Measurements from ENCODE around the gene ATP8B1. TPM values are rescaled to one million over a fixed set of nuclear protein-coding genes. Genes with fewer than 3 reads are reported as not detected.
"Not testable (repeated sequence)": the region's sequence is repeated elsewhere in the genome, so short reads cannot be mapped to it uniquely, and the experiment has no call there.

Gene ATP8B1
- total RNA-seq, 1 donor from 2014 or later = 34.0 TPM

- DNase-seq (ENCODE audit: low read depth in 2 of 2) = peak in 1 of 2 donors; percentile 97
Measured at GRCh38 chr18:57674891-57675290, 128.2 kb downstream of the ATP8B1 start.

- peak; percentile 45 to 74 for DNase-seq (ENCODE audit: low read depth in 2 of 2)
Measured at GRCh38 chr18:57670046-57670445, 133.1 kb downstream of the ATP8B1 start.

- peak in 1 of 2 donors; percentile 94 for DNase-seq (ENCODE audit: low read depth in 2 of 2)
Measured at GRCh38 chr18:57668021-57668420, 135.1 kb downstream of the ATP8B1 start.

- no peak for DNase-seq (ENCODE audit: low read depth in 2 of 2)
Measured at GRCh38 chr18:57666818-57667497, 136.2 kb downstream of the ATP8B1 start.

DNA sequence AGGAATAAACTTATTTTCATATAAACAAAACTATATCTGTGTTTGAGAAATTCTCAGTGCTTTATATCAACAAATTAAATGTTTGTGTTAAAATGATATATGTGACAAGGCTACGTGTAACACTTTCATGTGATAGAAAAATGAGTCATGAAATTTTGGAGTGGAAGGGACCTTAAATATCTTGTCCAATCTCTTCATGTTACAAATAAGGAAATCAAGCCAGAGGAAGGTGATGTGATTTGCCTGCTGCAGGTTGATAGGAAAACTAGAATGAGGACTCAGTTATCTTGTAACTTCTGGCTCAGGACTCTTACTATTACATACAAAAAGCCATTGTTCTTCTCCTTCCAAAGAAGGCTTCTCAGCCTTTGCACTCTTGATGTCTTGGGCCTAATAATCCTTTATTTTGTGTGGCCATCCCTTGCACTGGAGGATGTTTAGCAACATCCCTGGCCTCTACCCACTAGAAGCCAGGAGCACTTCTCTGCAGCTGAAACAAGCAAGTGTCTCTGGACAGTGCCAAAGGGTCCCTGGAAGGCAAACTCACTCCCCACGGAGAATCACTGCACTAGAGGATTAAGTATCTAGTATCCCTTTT is 138.4 kb downstream of the ATP8B1 start:
- DNase-seq (ENCODE audit: low read depth in 2 of 2) = no peak

GRCh38 chr18:57660961-57661360 is 142.2 kb downstream of the ATP8B1 start:
- DNase-seq (ENCODE audit: low read depth in 2 of 2) = no peak

- DNase-seq (ENCODE audit: low read depth in 2 of 2) = no peak
Measured at GRCh38 chr18:57659460-57660102, 143.5 kb downstream of the ATP8B1 start.

DNA sequence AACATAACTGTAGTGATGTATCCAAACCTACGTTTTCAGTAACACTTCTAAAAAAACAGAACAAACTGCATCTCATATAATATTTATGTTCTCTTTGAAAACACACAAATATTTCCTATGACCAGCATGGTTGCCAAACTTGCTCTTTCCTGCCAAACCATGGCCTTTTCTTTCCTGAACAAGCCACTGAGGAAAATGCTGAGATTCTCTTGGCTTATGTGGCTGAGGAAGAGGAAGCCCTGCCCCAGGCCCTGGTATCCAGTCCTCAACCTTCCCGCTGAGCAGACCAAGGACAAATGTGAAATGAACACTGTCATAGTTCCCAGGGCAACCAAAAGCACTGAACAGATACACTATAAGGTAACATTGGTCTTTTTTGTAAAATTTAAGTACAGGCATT is 145.6 kb downstream of the ATP8B1 start:
- DNase-seq (ENCODE audit: low read depth in 2 of 2) = peak; percentile 83 to 85

DNA sequence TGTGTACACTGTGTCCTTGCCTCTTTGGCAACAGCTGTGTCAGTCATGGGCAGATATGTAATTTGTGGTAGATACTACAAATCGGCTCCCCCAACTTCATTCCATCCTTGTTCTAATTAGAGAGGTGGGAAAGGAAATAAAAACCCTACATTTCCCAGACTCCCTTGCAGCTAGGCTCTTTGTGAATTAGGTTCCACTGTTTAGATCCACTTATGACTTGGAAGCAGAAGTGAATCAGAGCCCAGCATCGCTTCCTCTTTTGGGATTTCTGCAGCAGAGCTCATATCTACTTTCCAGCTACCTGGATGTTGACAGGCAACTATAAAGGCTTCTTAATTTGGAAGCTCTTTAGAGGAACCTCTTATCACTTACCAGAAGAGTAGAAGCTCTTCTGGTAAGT is 147.4 kb downstream of the ATP8B1 start:
- no peak for DNase-seq (ENCODE audit: low read depth in 2 of 2)

GRCh38 chr18:57651914-57652313 is 151.2 kb downstream of the ATP8B1 start:
- DNase-seq (ENCODE audit: low read depth in 2 of 2) = no peak

DNA sequence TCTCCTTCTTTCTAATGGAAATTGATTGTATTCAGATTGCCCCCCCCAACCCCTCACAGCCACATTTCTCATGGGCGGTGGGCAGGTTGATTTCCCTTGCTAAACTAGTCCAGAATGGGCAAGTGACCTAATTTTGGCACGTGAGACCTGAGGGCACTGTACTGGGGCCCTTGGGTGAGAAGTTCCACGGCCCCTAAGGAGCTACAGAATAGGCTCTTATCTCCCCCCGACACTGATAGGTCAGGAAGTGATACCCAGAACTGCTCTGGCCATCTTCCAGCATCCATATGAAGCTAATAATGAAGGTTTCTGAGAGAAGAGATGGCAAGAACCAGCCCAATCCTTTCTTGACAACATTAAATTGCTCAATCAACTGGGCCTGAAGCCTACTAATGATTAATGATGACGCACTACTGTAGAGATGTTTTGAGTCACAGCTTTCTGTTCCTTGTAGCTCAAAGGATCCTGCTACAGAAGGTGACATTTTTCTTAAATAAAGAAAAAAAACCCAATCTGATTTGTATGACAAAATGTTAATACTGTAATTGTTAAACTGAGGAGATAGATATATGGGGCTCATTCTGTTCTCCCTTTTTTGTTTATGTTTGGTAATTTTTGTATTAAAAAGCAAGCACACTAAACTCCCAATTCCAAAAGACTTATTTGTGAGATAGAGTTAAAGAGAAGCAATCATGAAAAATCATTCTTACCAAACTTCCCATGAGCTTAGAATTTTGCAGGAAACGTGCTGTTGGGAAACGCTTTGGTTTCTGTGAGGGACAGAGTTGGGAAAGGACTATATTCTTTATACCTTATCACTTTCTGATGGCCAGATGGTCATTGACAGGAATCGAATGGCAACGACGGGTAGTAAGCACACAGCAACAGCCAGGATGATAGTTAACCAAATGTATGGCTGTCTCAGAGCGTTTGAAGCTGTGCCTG is 153.3 kb downstream of the ATP8B1 start:
- no peak for DNase-seq (ENCODE audit: low read depth in 2 of 2)

DNA sequence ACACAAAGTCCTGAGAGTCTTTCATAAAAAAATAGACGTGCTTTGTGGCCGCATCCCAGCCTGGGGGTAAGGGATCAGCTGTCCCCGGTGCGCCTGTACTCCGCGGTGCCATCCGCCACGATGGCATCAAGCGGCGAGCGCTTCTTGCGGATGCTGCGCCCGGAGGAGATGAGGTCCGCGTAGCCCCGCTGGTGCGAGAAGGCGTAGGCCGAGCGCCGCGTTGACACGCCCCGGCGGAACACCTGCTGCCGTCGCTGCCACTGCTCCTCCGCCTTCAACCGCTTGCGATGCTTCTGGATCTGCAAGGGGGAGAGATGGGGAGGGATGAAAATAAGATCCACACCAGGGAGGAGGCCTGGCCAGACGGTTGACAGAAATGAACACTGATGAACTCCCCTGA is 154.7 kb downstream of the ATP8B1 start:
- DNase-seq (ENCODE audit: low read depth in 2 of 2) = no peak

- peak; percentile 39 to 40 for DNase-seq (ENCODE audit: low read depth in 2 of 2)
Measured at GRCh38 chr18:57644540-57644939, 158.6 kb downstream of the ATP8B1 start.

DNA sequence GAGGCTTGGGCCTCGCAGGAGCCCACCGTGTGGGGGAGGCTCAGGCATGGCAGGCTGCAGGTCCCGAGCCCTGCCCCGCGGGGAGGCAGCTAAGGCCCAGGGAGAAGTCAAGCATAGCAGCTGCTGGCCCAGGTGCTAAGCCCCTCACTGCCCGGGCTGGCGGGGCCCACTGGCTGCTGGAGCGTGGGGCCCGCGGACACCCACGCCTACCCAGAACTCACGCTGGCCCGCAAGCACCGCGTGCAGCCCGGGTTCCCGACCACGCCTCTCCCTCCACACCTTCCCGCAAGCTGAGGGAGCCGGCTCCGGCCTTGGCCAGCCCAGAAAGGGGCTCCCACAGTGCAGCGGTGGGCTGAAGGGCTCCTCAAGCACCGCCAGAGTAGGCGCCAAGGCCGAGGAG is 159.4 kb downstream of the ATP8B1 start:
- not testable (repeated sequence) for DNase-seq (ENCODE audit: low read depth in 2 of 2)

GRCh38 chr18:57642462-57642861 is 160.7 kb downstream of the ATP8B1 start:
- DNase-seq (ENCODE audit: low read depth in 2 of 2) = not testable (repeated sequence)

DNA sequence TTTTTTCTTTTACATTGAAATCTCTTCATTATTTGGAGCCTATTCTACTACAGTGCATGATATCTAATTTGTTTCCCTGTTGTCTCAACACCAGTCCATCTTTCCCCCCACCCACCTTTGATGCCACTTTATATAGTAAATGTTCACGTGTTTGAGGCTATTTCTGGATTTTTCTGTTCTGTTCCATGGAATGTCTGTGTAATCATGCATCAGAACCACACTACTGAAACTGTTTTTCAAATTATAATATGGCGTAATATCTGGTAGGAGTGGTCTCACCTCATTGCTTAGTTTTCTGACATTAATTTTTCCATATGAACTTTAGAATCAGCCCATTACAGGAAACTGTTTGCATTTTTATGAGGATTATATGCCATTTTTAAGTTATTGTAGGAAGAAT is 162.4 kb downstream of the ATP8B1 start:
- DNase-seq (ENCODE audit: low read depth in 2 of 2) = no peak

- peak in 1 of 2 donors; percentile 78 for DNase-seq (ENCODE audit: low read depth in 2 of 2)
Measured at GRCh38 chr18:57640236-57640635, 162.9 kb downstream of the ATP8B1 start.

DNA sequence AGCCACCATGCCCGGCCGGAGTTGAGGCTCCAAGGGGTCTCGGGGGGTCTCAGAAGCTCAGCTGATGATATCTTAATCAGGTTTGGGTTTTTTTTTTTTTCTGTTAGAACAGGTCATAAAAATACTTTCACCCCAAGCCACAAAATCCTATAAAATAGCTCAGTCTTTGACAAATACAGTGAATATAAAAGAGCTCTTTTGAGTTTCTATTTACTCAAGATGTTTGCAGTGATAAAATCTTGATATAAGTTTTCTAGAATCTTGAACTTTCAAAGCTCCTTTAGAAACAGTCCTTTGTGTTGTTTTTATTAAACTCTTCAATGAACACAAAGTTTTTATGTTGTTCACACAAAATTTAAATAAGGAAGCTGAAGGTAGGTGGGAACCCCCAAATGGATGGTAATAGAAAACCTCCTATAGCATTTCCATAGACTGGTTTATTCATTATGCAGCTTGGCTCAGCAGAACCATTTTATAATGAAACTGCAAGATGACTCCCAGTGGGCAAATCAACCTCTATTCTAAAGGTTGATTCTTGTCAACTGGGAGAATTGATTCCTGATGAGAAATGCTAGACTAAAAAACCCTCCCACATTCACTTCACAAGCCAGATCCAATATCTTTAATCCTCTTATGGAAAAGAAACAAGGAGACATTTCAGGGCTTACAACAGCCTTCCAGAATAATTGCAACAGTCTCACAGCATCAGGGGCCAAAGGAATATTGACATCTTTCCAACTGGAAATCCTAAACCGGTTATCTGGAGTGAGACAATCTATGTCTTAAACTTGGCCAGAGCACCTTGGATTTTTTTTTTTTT is 167.9 kb downstream of the ATP8B1 start:
- no peak for DNase-seq (ENCODE audit: low read depth in 2 of 2)

DNA sequence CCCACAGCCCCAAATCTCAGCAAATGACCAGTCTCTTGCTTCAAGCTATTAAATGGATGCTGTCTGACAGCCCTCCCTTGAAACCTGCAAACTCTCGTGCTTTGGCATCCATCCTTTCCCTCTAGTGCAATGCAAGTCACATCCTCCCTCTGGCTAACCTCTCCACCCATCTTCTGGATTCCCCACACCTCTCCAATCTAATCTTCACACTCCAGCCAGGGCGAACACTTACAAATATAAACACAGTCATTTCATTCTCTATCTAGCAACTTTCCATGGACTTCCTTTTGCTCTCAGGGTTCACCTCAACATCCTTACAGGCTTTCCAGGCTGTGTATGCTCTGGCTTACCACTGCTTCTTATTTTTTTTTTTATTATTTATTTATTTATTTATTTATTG is 171.4 kb downstream of the ATP8B1 start:
- no peak for DNase-seq (ENCODE audit: low read depth in 2 of 2)

DNA sequence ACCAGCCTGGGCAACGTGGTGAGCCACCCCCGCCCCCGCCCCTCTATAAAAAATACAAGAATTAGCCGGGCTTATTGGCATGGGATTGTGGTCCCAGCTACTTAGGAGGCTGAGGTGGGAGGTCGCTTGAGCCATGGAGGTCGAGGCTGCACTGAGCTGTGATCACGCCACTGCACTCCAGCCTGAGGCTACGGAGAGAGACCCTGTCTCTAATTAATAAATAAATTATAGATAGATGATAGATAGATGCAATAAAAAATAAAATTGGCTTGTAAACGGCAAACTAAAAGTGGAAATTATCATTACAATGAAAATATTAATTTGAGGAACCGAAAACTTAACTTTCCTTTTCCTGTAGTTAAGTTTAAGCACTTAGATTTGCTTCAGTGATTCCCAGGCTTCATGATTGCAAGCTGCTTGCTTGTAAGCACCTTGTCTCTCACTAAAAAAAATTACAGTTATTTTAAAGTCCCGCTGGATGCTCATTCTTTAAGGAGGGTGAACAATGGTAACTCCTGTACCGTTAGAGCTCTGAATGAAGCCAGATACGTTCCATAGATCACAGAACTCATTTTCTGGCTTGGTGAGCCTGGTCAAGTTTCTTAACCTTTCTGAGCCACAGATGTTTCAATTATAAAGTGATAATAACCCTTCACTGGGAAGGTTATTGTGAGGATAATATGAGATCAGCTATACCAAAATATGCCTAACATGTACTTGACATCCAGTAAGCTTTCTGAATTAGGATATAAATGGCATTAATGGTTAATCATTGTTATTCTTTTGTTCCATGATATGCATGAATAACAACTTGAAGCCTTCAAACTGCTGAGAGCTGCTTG is 172.1 kb downstream of the ATP8B1 start:
- no peak for DNase-seq (ENCODE audit: low read depth in 2 of 2)
